HCT116 (cell line): ENCODE measurements around the gene MAP3K20.

Experiments used
- CBX3 ChIP-seq: IDR thresholded peaks from 2 replicates; pipeline ENCODE4 v1.6.1; 2012; ENCODE audit warnings: low read depth
- CEBPB ChIP-seq: IDR thresholded peaks from 2 replicates; pipeline ENCODE4 v1.6.1; 2012; ENCODE audit warnings: low read depth
- EZH2 ChIP-seq: fragments of 200-600 bp; sonication (generic); IDR thresholded peaks from 2 replicates; pipeline ENCODE4 v1.6.1; 2017; ENCODE audit warnings: antibody characterized with exemption, mixed run types
- JUND ChIP-seq: IDR thresholded peaks from 2 replicates; pipeline ENCODE4 v1.6.1; 2012
- POLR2A ChIP-seq: IDR thresholded peaks from 2 replicates; pipeline ENCODE4 v1.7.0; 2011; ENCODE audit warnings: borderline replicate concordance; ENCODE audit not compliant: insufficient read depth, insufficient read length; ENCODE audit errors: extremely low read depth
- POLR2AphosphoS5 ChIP-seq: IDR thresholded peaks from 2 replicates; pipeline ENCODE4 v1.6.1; 2011; ENCODE audit warnings: mild to moderate bottlenecking, low read depth, low read length, moderate library complexity
- REST ChIP-seq: IDR thresholded peaks from 2 replicates; pipeline ENCODE4 v1.6.1; 2012; ENCODE audit warnings: low read depth
- YY1 ChIP-seq: IDR thresholded peaks from 2 replicates; pipeline ENCODE4 v1.6.1; 2011; ENCODE audit warnings: low read length, low read depth, moderate library complexity, mild to moderate bottlenecking; ENCODE audit not compliant: insufficient replicate concordance; ENCODE audit errors: extremely low read depth
- ZBTB33 ChIP-seq: IDR thresholded peaks from 2 replicates; pipeline ENCODE4 v1.6.1; 2011; ENCODE audit warnings: mild to moderate bottlenecking, low read length, moderate library complexity; ENCODE audit not compliant: insufficient replicate concordance; ENCODE audit errors: extremely low read depth
- ZNF274 ChIP-seq: fragments of 200-500 bp; sonication (Bioruptor generic); IDR thresholded peaks from 2 replicates; pipeline ENCODE4 v1.6.1; 2014; ENCODE audit warnings: mild to moderate bottlenecking, low read depth, low read length, inconsistent platforms
- TF ChIP-seq, protein P1 (sequence below), 3 experiments: fragments of 200-600 bp in 1 of 3; sonication (generic) in 1 of 3; IDR thresholded peaks in 2 of 3; conservative IDR thresholded peaks in 1 of 3; 2 replicates each; pipeline ENCODE4 v1.5.1; 2012 to 2017; ENCODE audit warnings: low read depth in 2 of 3, low read length in 2 of 3, antibody characterized with exemption in 1 of 3, borderline replicate concordance in 1 of 3, control low read depth in 1 of 3, mild to moderate bottlenecking in 1 of 3, mixed read lengths in 1 of 3, mixed run types in 1 of 3, moderate library complexity in 1 of 3; ENCODE audit not compliant: insufficient read depth in 1 of 3

DNA sequence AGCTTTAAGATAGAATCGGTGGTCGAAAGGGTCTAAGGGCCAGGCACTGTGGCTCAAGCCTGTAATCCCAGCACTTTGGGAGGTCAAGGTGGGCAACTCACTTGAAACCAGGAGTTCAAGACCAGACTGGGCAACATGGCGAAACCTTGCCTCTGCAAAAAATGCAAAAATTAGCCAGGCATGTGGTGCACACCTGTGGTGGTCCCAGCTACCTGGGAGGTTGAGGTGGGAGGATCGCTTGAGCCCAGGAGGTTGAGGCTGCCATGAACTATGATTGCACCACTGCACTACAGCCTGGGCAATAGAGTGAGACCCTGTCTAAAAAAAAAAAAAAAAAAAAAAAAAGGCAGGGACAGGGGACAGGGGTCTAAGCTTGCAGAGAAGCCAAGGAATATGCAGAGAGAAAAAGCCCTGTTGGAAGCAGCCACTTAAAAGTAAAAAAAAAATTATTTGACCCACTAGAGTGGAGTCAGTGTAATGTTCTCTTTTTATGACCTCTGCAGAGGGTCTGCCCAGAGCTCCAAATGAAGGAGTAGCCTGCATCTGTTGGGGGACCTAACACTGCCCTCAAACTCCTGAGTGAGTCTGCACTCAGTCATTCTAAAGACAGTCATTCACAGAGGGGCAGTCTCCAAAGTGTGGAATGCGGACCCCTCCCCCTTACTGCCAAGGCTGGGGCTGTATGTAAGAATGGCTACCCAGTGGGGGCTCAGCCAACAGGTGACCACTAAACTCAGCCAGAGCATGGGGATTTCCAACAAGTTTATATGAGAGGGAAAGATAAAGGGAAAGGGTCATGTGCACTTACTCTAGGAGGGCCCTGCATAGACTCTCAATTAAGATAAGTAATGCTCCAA lies 160.5 kb downstream of the MAP3K20 start:
- TF ChIP-seq REST: no peak
- no peak for TF ChIP-seq POLR2A
- TF ChIP-seq POLR2AphosphoS5: no peak
- TF ChIP-seq, protein P1, sequence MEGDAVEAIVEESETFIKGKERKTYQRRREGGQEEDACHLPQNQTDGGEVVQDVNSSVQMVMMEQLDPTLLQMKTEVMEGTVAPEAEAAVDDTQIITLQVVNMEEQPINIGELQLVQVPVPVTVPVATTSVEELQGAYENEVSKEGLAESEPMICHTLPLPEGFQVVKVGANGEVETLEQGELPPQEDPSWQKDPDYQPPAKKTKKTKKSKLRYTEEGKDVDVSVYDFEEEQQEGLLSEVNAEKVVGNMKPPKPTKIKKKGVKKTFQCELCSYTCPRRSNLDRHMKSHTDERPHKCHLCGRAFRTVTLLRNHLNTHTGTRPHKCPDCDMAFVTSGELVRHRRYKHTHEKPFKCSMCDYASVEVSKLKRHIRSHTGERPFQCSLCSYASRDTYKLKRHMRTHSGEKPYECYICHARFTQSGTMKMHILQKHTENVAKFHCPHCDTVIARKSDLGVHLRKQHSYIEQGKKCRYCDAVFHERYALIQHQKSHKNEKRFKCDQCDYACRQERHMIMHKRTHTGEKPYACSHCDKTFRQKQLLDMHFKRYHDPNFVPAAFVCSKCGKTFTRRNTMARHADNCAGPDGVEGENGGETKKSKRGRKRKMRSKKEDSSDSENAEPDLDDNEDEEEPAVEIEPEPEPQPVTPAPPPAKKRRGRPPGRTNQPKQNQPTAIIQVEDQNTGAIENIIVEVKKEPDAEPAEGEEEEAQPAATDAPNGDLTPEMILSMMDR (IDR thresholded peaks at IDR 0.05 in 2 of 3, conservative IDR thresholded peaks at IDR 0.05 in 1 of 3; ENCODE audit: borderline replicate concordance in 1 of 3, insufficient read depth in 1 of 3, low read depth in 2 of 3, low read length in 2 of 3): no peak
- no peak for TF ChIP-seq CEBPB
- TF ChIP-seq ZBTB33: no peak
- no peak for TF ChIP-seq JUND
- TF ChIP-seq YY1: no peak
- TF ChIP-seq EZH2: no peak
- TF ChIP-seq ZNF274: no peak
- no peak for TF ChIP-seq CBX3
